HepG2 (cell line): ENCODE results near the gene SMYD2. TPM values are rescaled to one million over a fixed set of nuclear protein-coding genes. Genes with fewer than 3 reads are reported as not detected.
A peak's percentile ranks its signal among the peaks of the same experiment; 100 is the strongest.

ENCODE experiments used
- CENPX ChIP-seq: sonication (generic); formaldehyde crosslinking; IDR thresholded peaks from 2 replicates; pipeline ENCODE4 v1.9.0; 2021; ENCODE audit warnings: mild to moderate bottlenecking, missing genetic modification reagents, moderate library complexity
- KLF12 ChIP-seq: sonication (generic); formaldehyde crosslinking; IDR thresholded peaks from 2 replicates; pipeline ENCODE4 v1.4.0; 2020; ENCODE audit warnings: missing genetic modification reagents, borderline replicate concordance
- NCOR1 ChIP-seq: fragments of 200-600 bp; sonication (generic); IDR thresholded peaks from 2 replicates; pipeline ENCODE4 v1.7.0; 2017; ENCODE audit warnings: antibody characterized with exemption, low read length, borderline replicate concordance
- RXRA ChIP-seq: sonication (generic); formaldehyde crosslinking; IDR thresholded peaks from 2 replicates; pipeline ENCODE4 v1.5.1; 2020; ENCODE audit warnings: missing genetic modification reagents
- SMC3 ChIP-seq: IDR thresholded peaks from 2 replicates; pipeline ENCODE4 v1.6.1; 2011; ENCODE audit warnings: low read length, improper control_type of control experiment
- ZC3H13 ChIP-seq: sonication (generic); formaldehyde crosslinking; IDR thresholded peaks from 2 replicates; pipeline ENCODE4 v1.8.1; 2023; ENCODE audit warnings: mild to moderate bottlenecking, missing genetic modification reagents, moderate library complexity
- ZNF264 ChIP-seq: sonication (generic); formaldehyde crosslinking; IDR thresholded peaks from 2 replicates; pipeline ENCODE4 v1.4.0; 2020; ENCODE audit warnings: missing genetic modification reagents
- ZNF530 ChIP-seq: sonication (generic); formaldehyde crosslinking; IDR thresholded peaks from 2 replicates; pipeline ENCODE4 v1.5.0; 2020; ENCODE audit warnings: low read depth, mild to moderate bottlenecking, missing genetic modification reagents
- ZNF747 ChIP-seq: sonication (generic); formaldehyde crosslinking; IDR thresholded peaks from 2 replicates; pipeline ENCODE4 v1.8.1; 2023; ENCODE audit warnings: missing genetic modification reagents, mild to moderate bottlenecking, borderline replicate concordance
- ZNF878 ChIP-seq: sonication (generic); formaldehyde crosslinking; IDR thresholded peaks from 2 replicates; pipeline ENCODE4 v1.8.1; 2023; ENCODE audit warnings: mild to moderate bottlenecking, missing genetic modification reagents, moderate library complexity
- polyA plus RNA-seq, 8 experiments: library from polyadenylated mRNA; depleted of rRNA in 3 of 8; stranded (reverse) in 7 of 8; unstranded in 1 of 8; fragments of >200 nt; fragmentation: Illumina TruSeq in 4 of 8; extraction: Trizol in 4 of 8; gene quantifications; 2 replicates each; pipeline versions ENCODE4 v1.2.1 to v1.2.3, GENCODE V29; 2011 to 2016; ENCODE audit warnings: low read depth in 4 of 8, missing spikeins in 1 of 8, mixed read lengths in 1 of 8; ENCODE audit not compliant: insufficient read depth in 1 of 8
- total RNA-seq, 5 experiments: library from RNA; depleted of rRNA; stranded (reverse); fragments of >200 nt; fragmentation: Illumina TruSeq; extraction: Trizol; gene quantifications; 2 replicates each; pipeline ENCODE4 v1.2.3, GENCODE V29; 2016; ENCODE audit warnings: low read depth in 1 of 5
- TF ChIP-seq, protein P1 (sequence below): fragments of 450-650 bp; IDR thresholded peaks from 2 replicates; pipeline ENCODE4 v1.6.1; 2016
- TF ChIP-seq, protein P2 (sequence below): sonication (generic); formaldehyde crosslinking; IDR thresholded peaks from 2 replicates; pipeline ENCODE4 v1.5.0; 2020; ENCODE audit warnings: mild to moderate bottlenecking, missing genetic modification reagents
- TF ChIP-seq, protein P3 (sequence below): sonication (generic); formaldehyde crosslinking; IDR thresholded peaks from 2 replicates; pipeline ENCODE4 v1.5.1; 2020; ENCODE audit warnings: missing genetic modification reagents, mild to moderate bottlenecking, borderline replicate concordance
- TF ChIP-seq, protein P4 (sequence below): sonication (generic); formaldehyde crosslinking; IDR thresholded peaks from 2 replicates; pipeline ENCODE4 v1.4.0; 2020; ENCODE audit warnings: missing genetic modification reagents, mild to moderate bottlenecking, borderline replicate concordance
- TF ChIP-seq, protein P5 (sequence below): sonication (generic); formaldehyde crosslinking; IDR thresholded peaks from 2 replicates; pipeline ENCODE4 v1.8.0; 2022; ENCODE audit warnings: missing genetic modification reagents, mild to moderate bottlenecking, inconsistent platforms, borderline replicate concordance
- TF ChIP-seq, protein P6 (sequence below): sonication (generic); formaldehyde crosslinking; IDR thresholded peaks from 2 replicates; pipeline ENCODE4 v1.8.0; 2022; ENCODE audit warnings: missing genetic modification reagents, mild to moderate bottlenecking, borderline replicate concordance
- TF ChIP-seq, protein P7 (sequence below): sonication (generic); formaldehyde crosslinking; IDR thresholded peaks from 2 replicates; pipeline ENCODE4 v1.8.1; 2023; ENCODE audit warnings: mild to moderate bottlenecking, moderate library complexity, missing genetic modification reagents

SMYD2 gene
- total and polyA plus RNA-seq, 2 of the 13 experiments (the other 11 are each of a cell fraction or from before 2014, with no cell fraction given) = 72.7 to 139 TPM

DNA sequence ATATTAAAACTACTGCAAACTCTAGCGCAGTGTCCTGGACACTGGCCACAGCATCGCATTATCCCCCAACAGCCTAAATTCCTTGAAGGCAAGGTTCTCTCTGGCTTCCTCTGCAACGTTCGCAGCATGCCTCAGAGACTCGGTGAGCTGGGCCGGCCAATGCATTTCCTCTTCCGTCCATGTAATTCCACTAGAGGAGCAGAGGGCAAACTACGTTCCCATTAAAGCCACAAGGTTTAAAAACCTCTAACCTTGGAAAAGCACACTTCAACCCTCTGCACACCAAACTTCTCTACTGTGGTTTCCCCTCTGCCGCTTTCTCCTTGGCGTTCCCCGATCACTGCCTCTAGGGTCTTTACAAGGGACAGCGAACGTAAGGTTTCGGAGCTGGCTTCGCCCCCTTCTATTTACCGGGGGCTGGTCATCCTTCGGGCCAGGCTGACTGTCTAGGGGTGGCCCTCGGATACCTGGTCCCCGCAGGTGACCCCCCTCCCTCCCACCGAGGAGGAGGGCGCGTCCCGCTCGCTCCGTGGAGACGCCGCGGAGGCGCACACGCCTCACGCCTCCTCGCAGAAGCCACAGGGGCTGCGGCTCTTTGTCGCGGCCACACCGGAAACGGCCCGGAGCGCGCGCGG is 456 bp upstream of the SMYD2 start (continued):
- TF ChIP-seq KLF12 (peak; percentile 78; the same call in 1 of the 2 replicates), ZNF530 (CRISPR knock-in tag) (no peak), CENPX (CRISPR knock-in tag) (no peak), SMC3 (no peak), ZNF264 (CRISPR knock-in tag) (peak; percentile 45; the same call in 1 of the 2 replicates), RXRA (peak; percentile 32; the same call in 1 of the 2 replicates), ZC3H13 (CRISPR knock-in tag) (no peak), ZNF747 (CRISPR knock-in tag) (no peak), NCOR1 (no peak), ZNF878 (CRISPR knock-in tag) (no peak)
- TF ChIP-seq, protein P1, sequence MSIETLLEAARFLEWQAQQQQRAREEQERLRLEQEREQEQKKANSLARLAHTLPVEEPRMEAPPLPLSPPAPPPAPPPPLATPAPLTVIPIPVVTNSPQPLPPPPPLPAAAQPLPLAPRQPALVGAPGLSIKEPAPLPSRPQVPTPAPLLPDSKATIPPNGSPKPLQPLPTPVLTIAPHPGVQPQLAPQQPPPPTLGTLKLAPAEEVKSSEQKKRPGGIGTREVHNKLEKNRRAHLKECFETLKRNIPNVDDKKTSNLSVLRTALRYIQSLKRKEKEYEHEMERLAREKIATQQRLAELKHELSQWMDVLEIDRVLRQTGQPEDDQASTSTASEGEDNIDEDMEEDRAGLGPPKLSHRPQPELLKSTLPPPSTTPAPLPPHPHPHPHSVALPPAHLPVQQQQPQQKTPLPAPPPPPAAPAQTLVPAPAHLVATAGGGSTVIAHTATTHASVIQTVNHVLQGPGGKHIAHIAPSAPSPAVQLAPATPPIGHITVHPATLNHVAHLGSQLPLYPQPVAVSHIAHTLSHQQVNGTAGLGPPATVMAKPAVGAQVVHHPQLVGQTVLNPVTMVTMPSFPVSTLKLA = no peak
- TF ChIP-seq, protein P2, sequence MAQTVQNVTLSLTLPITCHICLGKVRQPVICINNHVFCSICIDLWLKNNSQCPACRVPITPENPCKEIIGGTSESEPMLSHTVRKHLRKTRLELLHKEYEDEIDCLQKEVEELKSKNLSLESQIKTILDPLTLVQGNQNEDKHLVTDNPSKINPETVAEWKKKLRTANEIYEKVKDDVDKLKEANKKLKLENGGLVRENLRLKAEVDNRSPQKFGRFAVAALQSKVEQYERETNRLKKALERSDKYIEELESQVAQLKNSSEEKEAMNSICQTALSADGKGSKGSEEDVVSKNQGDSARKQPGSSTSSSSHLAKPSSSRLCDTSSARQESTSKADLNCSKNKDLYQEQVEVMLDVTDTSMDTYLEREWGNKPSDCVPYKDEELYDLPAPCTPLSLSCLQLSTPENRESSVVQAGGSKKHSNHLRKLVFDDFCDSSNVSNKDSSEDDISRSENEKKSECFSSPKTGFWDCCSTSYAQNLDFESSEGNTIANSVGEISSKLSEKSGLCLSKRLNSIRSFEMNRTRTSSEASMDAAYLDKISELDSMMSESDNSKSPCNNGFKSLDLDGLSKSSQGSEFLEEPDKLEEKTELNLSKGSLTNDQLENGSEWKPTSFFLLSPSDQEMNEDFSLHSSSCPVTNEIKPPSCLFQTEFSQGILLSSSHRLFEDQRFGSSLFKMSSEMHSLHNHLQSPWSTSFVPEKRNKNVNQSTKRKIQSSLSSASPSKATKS = no peak
- TF ChIP-seq, protein P3, sequence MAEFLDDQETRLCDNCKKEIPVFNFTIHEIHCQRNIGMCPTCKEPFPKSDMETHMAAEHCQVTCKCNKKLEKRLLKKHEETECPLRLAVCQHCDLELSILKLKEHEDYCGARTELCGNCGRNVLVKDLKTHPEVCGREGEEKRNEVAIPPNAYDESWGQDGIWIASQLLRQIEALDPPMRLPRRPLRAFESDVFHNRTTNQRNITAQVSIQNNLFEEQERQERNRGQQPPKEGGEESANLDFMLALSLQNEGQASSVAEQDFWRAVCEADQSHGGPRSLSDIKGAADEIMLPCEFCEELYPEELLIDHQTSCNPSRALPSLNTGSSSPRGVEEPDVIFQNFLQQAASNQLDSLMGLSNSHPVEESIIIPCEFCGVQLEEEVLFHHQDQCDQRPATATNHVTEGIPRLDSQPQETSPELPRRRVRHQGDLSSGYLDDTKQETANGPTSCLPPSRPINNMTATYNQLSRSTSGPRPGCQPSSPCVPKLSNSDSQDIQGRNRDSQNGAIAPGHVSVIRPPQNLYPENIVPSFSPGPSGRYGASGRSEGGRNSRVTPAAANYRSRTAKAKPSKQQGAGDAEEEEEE (CRISPR knock-in tag) = no peak
- TF ChIP-seq, protein P4, sequence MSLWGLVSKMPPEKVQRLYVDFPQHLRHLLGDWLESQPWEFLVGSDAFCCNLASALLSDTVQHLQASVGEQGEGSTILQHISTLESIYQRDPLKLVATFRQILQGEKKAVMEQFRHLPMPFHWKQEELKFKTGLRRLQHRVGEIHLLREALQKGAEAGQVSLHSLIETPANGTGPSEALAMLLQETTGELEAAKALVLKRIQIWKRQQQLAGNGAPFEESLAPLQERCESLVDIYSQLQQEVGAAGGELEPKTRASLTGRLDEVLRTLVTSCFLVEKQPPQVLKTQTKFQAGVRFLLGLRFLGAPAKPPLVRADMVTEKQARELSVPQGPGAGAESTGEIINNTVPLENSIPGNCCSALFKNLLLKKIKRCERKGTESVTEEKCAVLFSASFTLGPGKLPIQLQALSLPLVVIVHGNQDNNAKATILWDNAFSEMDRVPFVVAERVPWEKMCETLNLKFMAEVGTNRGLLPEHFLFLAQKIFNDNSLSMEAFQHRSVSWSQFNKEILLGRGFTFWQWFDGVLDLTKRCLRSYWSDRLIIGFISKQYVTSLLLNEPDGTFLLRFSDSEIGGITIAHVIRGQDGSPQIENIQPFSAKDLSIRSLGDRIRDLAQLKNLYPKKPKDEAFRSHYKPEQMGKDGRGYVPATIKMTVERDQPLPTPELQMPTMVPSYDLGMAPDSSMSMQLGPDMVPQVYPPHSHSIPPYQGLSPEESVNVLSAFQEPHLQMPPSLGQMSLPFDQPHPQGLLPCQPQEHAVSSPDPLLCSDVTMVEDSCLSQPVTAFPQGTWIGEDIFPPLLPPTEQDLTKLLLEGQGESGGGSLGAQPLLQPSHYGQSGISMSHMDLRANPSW = no peak
- TF ChIP-seq, protein P5, sequence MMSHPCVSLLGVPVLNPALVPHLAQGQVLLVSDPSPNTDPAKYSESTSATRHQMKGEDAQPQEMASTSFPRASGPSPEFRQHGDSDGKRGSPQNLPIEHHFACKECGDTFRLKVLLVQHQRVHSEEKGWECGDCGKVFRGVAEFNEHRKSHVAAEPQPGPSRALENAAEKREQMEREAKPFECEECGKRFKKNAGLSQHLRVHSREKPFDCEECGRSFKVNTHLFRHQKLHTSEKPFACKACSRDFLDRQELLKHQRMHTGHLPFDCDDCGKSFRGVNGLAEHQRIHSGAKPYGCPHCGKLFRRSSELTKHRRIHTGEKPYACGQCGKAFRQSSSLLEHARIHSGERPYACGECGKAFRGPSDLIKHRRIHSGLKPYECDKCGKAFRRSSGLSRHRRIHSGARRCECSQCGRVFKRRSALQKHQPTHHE (CRISPR knock-in tag) = peak; percentile 43; the same call in 1 of the 2 replicates
- TF ChIP-seq, protein P6, sequence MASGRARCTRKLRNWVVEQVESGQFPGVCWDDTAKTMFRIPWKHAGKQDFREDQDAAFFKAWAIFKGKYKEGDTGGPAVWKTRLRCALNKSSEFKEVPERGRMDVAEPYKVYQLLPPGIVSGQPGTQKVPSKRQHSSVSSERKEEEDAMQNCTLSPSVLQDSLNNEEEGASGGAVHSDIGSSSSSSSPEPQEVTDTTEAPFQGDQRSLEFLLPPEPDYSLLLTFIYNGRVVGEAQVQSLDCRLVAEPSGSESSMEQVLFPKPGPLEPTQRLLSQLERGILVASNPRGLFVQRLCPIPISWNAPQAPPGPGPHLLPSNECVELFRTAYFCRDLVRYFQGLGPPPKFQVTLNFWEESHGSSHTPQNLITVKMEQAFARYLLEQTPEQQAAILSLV (CRISPR knock-in tag) = no peak
- TF ChIP-seq, protein P7, sequence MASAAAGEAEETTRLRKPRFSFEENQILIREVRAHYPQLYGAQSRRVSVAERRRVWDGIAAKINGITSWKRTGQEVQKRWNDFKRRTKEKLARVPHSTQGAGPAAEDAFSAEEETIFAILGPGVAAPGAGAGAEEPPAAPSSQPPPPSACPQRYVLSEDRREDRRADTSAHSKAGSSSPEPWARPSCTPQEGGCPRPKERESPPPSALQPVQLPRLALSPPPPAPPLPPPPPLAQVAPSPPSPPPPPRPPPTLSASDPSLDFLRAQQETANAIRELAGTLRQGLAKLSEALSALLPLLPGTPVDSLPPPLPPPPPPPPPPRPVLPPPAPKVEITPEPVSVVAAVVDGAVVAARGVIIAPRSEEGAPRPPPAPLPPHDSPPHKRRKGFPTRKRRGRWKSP (CRISPR knock-in tag) = no peak
